Measurements from ENCODE around the gene TPRKB.
"Not testable (repeated sequence)": the region's sequence is repeated elsewhere in the genome, so short reads cannot be mapped to it uniquely, and the experiment has no call there.

TPRKB gene

DNA sequence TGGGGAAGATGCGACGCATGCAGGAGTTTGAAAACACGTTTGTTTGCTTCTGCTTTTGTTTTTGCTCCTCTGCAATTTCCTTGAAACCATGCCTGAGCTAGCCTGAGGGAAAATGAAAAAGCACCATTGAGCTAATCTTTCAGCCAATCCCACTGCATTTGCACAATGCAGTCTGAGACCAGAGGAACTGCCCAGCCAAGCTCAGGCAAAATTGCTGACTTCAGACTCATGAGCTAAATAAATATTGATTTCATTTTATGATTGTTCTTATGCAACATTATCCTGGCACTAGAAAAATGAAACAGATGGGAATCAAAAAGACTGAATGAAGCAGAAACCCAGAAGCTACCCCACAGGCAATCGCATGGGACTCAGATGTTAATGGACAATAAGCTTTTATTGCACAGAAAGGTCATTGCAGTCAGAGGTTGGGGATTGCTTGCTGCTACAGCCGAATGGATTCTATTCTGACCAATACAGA is 37.0 kb downstream of the TPRKB start:
- DNase-seq (ENCODE audit: low read depth in 2 of 2) = no peak

DNA sequence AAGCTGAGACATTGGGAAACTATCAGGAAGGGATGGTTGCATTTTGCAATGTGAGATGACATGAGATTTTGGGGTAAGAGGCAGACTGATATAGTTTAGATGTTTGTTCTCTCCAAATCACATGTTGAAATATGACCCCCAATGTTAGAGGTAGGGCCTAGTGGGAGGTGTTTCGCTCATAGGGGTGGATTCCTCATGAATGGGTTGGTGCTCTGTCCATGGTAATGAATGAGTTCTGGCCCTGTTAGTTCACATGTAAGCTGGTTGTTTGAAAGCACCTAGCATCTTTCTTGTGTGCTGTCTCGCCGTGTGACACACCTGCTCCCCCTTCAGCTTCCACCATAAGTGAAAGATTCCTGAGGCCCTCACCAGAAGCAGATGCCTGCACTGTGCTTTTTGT is 37.7 kb downstream of the TPRKB start:
- no peak for DNase-seq (ENCODE audit: low read depth in 2 of 2)

DNA sequence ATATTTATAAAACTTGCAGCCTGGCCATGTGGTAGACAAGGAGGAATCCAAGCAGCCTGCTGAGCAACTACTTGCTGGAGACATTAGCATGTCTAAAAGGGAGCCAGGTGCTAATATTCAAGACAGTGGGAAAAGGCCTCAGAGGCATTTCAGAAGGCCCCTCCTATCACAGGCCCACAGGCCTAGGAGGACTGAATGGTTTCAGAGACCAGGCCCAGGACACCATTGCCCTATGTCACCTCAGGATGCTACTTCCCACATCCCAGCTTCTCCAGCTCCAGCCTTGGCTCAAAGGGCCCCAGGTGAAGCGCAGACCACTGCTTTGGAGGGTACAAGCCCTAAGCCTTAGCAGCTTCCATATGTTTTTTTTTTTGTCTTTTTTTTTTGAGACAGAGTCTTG is 39.0 kb downstream of the TPRKB start:
- no peak for DNase-seq (ENCODE audit: low read depth in 2 of 2)

DNA sequence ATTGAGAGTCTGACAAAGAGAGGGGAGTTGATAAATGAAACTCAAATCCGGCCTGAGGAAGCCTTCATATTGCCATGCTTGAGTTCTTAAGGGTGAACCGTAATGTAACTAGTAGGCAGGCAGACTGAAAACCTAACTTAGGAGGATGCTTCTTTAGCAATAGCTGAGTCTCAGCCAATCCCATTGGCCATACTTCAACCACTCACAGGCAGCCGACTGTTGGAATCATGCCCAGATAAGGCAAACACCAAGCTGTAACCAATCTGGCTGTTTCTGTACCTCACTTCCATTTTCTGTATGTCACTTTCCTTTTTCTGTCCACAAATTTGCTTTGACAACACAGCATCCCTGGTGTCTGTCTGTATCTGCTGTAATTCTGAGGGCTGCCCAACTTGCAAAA is 39.5 kb downstream of the TPRKB start:
- no peak for DNase-seq (ENCODE audit: low read depth in 2 of 2)

DNA sequence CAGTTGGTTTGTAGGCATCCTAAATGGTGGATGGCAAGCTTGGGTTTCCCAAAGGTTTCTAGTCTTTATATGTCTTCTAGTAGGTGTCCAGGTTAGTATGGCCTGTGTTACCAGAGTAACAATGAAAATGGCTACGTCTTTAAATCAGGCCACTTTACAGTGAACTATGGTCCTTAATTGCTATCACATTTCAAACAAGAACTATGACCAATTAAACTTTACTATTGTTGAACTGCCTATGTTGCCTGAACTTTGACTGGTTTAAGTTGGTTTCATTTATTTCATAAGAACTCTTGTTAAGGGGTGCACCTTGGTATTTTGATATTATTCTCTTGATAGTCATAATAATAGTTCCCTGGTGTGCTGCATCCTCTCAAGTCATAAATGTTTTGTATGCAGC is 40.2 kb downstream of the TPRKB start:
- not testable (repeated sequence) for DNase-seq (ENCODE audit: low read depth in 2 of 2)

DNA sequence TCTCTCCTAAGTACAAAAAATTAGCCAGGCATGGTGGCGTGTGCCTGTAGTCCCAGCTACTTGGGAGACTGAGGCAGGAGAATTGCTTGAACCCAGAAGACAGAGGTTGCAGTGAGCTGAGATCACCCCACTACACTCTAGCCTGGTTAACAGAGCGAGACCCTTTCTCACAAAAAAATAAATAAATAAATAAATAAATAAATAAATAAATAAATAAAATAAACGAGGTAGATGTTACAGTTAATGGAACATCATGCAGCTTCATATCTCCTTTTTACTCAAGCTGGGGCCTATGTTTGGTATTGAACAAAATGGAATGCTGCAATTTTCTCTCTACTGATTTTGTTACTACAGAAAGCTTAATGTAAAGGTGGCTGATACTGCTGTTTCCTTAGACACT is 40.6 kb downstream of the TPRKB start:
- DNase-seq (ENCODE audit: low read depth in 2 of 2) = not testable (repeated sequence)

DNA sequence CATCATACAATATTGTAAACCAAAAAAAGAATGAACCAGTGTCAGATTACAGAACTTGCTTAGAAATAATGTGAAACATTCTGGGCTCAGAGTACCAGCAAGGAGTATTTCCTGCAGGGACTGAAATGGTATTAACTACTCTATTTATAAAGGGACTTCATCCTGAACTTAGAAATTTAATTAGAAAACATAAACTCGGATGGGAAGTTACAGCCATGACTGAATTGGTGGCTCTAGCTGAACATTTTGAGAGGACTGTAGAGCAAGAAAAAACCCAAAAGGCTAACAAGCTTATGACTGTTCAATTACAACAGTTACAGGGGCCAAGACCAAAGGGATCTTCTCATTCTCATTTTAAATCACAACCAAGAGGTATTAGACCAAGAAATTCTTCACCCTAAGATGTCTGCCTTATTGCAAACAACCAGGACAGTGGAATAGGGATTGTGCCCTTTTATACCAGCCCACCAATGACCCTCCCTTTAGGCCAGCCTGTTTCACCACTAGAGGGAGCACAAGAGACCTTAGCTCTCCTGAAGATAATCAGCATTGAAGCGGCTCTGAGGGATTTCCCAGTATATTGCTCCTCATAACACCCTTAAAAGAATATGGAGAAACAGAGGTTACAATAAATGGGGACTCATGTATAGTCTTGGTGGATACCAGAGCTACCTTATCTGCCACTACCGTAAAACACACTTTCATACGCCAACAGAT is 46.6 kb downstream of the TPRKB start:
- DNase-seq (ENCODE audit: low read depth in 2 of 2) = not testable (repeated sequence)

DNA sequence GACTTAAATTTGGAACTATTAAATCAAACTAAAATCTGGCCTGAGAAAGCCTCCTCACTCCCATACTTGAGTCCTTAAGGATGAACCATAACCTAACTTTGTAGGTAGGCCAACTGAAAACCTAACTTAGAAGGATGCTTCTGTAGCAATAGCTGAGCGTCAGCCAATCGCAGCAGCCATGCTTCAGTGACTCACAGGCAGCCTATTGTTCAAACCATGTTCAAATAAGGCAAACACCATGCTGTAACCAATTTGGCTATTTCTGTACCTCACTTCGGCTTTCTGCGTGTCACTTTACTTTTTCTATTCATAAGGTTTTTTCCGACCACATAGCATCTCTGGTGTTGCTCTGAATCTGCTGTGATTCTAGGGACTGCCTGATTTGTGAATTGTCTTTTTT is 48.7 kb downstream of the TPRKB start:
- DNase-seq (ENCODE audit: low read depth in 2 of 2) = not testable (repeated sequence)

DNA sequence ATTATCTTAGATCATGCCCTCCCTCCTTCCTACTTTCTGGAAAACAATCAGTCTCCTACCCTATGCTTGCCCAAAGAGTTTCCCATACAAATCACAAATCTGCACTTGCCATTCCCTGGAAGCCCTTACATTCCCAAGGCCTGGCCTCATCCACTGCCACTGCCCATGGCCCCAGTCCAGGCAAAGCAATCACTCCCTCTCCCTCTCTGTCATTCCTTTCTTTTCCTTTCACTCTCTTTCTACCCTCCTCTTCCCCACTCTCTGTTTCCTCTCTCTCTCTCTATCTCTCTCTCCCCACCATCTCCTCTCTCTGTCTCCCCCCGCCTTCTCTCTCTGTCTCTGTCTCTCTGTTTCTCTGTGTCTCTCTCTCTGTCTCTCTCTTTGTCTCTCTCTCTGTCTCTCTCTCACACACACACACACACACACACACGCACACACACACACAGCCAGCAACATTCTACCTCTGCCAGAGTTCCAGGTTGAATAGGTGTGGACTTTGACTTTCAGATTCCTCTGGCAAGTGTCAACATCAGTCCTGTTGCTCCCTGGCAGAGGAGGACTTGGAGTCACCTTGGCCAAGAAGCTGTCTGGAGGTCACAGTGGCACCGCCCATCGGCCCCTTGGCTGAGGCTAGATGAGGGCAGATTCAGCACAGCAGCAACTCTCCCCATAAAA is 51.2 kb downstream of the TPRKB start:
- DNase-seq (ENCODE audit: low read depth in 2 of 2) = no peak

DNA sequence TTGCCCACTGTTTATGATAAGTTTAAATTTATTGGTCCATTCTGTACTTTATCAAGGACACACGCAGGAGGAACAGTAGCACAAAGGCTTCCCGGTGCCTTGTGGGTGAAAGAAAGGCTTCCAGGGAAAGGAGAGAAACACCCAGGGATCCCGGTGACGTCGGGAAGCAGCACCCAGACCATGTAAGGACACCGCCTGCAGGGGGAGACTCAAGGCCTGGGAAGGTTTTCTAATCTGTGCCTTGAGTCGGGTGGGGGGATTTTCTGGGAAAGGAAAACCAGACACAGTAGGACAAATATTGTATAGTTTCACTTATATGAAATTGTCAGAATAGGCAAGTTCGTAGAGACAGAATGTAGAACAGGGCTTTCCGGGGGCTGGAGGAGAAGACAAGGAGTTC is 52.2 kb downstream of the TPRKB start:
- DNase-seq (ENCODE audit: low read depth in 2 of 2) = not testable (repeated sequence)

DNA sequence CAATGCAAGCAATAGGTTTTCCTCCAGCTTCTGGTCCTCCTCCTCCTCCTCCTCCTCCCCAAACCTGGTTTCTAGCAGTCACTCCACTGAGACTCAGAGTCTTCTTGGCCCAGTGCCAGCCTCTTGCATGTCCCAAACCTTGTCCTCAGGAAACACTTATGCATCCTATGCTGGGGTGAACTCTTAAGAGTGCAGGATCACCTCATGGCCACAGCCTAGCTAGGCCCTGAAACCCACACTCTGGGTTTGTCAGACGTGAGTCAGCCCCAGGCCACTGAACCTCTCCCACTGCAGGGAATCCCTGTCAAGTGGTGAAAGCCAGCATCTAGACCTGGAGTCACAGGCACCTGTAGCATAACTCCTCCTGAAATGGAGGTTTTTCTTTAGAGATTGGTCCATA is 52.8 kb downstream of the TPRKB start:
- DNase-seq (ENCODE audit: low read depth in 2 of 2) = not testable (repeated sequence)

DNA sequence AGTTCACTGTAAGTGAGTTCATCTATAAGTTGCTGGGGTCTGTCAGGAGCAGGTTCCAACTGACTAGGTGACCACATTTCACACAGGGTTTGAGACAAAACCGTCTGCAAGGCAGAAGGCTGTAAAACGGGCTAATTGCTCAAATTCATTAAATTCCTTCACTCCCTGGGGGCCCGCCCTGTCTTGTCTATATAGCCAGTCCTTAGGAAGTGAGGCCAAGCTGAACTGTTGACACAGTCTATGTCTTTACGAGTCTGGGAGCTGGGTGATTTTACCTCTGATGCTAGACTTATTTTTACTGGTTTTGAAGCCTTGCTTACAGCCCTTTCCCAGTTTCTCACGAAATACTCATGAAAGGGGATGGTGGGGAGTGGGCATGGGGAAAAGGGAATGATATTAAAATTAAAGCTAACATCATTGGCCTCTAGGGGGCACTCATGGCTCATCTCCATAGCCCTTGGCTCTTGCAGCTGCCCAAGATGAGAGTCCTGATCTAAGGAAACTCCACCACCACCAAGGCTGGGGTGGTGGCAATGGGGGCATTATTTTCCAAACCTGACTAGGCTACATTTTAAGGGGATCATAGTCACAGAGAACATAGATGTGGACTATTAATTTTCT is 57.1 kb downstream of the TPRKB start:
- not testable (repeated sequence) for DNase-seq (ENCODE audit: low read depth in 2 of 2)
